ENCODE data around the gene TIAM2. TPM values are rescaled to one million over a fixed set of nuclear protein-coding genes. Genes with fewer than 3 reads are reported as not detected.

The TIAM2 gene
- total and polyA plus RNA-seq, 9 donors = 9.1 to 15.6 (median 10.3) TPM

GRCh38 chr6:155050311-155050710, 55.2 kb downstream of the TIAM2 start:
- Histone ChIP-seq H3K4me3 (no peak overlapping the region), H3K4me1 (ENCODE audit: insufficient read depth) (no peaks in the 10 kb centered on the region), H3K27me3 (no peaks in the 10 kb centered on the region), H3K27ac (no peak overlapping the region), H3K36me3 (no peaks in the 10 kb centered on the region), H3K9me3 (no peaks in the 10 kb centered on the region)
- WGBS, 3 donors = 89 to 94% (median 94%) methylated on average over 5 of the region's 5 CpGs
- DNase-seq = no peak
- TF ChIP-seq, protein P1, sequence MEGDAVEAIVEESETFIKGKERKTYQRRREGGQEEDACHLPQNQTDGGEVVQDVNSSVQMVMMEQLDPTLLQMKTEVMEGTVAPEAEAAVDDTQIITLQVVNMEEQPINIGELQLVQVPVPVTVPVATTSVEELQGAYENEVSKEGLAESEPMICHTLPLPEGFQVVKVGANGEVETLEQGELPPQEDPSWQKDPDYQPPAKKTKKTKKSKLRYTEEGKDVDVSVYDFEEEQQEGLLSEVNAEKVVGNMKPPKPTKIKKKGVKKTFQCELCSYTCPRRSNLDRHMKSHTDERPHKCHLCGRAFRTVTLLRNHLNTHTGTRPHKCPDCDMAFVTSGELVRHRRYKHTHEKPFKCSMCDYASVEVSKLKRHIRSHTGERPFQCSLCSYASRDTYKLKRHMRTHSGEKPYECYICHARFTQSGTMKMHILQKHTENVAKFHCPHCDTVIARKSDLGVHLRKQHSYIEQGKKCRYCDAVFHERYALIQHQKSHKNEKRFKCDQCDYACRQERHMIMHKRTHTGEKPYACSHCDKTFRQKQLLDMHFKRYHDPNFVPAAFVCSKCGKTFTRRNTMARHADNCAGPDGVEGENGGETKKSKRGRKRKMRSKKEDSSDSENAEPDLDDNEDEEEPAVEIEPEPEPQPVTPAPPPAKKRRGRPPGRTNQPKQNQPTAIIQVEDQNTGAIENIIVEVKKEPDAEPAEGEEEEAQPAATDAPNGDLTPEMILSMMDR (IDR thresholded peaks at IDR 0.05) = no peak
- TF ChIP-seq POLR2A (IDR thresholded peaks at IDR 0.05) (no peak), EP300 (IDR thresholded peaks at IDR 0.05) (no peak)
- intact Hi-C loops (cut with DNase I) = no loop called here

DNA sequence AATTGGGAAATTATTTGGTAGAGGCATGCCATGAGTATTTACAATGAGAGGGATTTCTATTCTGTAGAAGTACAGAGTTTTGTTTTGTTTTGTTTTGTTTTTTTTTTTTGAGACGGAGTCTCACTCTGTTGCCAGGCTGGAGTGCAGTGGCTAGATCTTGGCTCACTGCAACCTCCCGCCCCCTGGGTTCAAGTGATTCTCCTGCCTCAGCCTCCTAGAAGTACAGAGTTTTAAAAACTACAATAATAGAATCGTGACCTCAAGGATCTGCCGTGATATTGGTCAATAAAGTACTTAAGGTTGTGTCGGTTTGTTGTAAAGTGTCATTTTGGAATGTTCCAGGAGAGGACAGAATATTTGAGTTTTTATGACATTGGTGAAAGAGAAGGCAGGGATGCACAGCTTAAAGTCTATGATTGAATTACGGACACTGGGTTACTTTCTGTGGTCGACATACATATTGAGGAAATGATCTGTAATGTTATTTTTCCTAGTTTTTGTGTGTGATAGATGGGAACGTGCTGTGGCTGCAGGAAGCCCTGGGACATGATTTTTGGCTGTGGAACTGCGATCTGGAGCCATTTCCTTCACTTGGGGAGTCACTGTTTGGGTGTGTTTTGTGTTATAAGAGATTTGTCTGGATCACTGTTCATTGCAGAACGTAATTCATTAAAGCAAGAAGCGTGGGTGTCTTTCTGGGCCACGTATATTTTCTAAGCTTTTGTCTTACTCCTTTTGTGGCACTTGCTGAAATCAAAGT, 59.6 kb downstream of the TIAM2 start:
- TF ChIP-seq POLR2A (IDR thresholded peaks at IDR 0.05) = no peak
- TF ChIP-seq, protein P1 (IDR thresholded peaks at IDR 0.05) = no peak
- TF ChIP-seq EP300 (IDR thresholded peaks at IDR 0.05) = no peak
- intact Hi-C loops (cut with DNase I) = loop anchor here in 1 of 4 donors (5.0 kb wide), 1 partner anchor 168 kb away; no protein-coding TSS in a partner anchor
- H3K27ac ChIP-seq = no peak overlapping the region
- no peak for DNase-seq
- 21 to 28% (median 27%) methylated on average over 12 of the region's 12 CpGs for WGBS, 3 donors
- H3K9me3 ChIP-seq = no peaks in the 10 kb centered on the region
- no peaks in the 10 kb centered on the region for H3K4me1 ChIP-seq (ENCODE audit: insufficient read depth)
- no peaks in the 10 kb centered on the region for H3K27me3 ChIP-seq
- H3K4me3 ChIP-seq = no peak overlapping the region
- no peaks in the 10 kb centered on the region for H3K36me3 ChIP-seq

GRCh38 chr6:155055729-155056128, 60.6 kb downstream of the TIAM2 start:
- TF ChIP-seq POLR2A (IDR thresholded peaks at IDR 0.05) (no peak), EP300 (IDR thresholded peaks at IDR 0.05) (no peak)
- TF ChIP-seq, protein P1 (IDR thresholded peaks at IDR 0.05) = no peak
- intact Hi-C loops (cut with DNase I) = loop anchor here in 1 of 4 donors (5.0 kb wide), 1 partner anchor 167 kb away; no protein-coding TSS in a partner anchor
- no peaks in the 10 kb centered on the region for H3K36me3 ChIP-seq
- H3K27ac ChIP-seq = no peak overlapping the region
- no peaks in the 10 kb centered on the region for H3K9me3 ChIP-seq
- H3K4me1 ChIP-seq (ENCODE audit: insufficient read depth) = no peaks in the 10 kb centered on the region
- H3K4me3 ChIP-seq = no peak overlapping the region
- no peak for DNase-seq
- WGBS, 3 donors = 68 to 70% (median 70%) methylated on average over 2 of the region's 2 CpGs
- H3K27me3 ChIP-seq = no peaks in the 10 kb centered on the region

DNA sequence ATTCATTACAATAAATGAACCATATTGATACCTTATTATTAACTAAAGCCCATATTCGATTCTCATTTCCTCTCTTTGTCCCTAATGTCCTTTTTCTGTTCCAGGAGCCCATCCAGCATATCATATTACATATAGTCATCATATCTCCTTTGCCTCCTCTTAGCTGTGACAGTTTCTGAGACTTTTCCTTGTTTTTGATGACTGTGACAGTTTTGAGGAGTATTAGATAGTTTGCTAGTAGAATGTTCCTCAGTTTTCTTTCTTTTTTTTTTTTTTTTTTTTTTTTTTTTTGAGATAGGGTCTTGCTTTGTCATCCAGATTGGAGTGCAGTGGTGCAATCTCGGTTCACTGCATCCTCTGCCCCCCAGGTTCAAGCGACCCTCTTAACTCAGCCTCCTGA, 61.6 kb downstream of the TIAM2 start:
- Histone ChIP-seq H3K4me3 (no peak overlapping the region), H3K9me3 (no peaks in the 10 kb centered on the region), H3K27ac (no peak overlapping the region), H3K4me1 (ENCODE audit: insufficient read depth) (no peaks in the 10 kb centered on the region), H3K36me3 (no peaks in the 10 kb centered on the region), H3K27me3 (no peaks in the 10 kb centered on the region)
- intact Hi-C loops (cut with DNase I) = loop anchor here in 1 of 4 donors (5.0 kb wide), 1 partner anchor 166 kb away; no protein-coding TSS in a partner anchor
- WGBS, 3 donors = 96 to 97% (median 97%) methylated on average over 3 of the region's 3 CpGs
- TF ChIP-seq, protein P1 (IDR thresholded peaks at IDR 0.05) = no peak
- no peak for TF ChIP-seq EP300 (IDR thresholded peaks at IDR 0.05)
- no peak for TF ChIP-seq POLR2A (IDR thresholded peaks at IDR 0.05)
- DNase-seq = no peak

All from ovary (tissue), 9 donors.